ENCODE results near the gene SFMBT2. TPM values are rescaled to one million over a fixed set of nuclear protein-coding genes. Genes with fewer than 3 reads are reported as not detected.

The SFMBT2 gene
- total RNA-seq, 1 experiment from 2014 or later, result 0.02 TPM

DNA sequence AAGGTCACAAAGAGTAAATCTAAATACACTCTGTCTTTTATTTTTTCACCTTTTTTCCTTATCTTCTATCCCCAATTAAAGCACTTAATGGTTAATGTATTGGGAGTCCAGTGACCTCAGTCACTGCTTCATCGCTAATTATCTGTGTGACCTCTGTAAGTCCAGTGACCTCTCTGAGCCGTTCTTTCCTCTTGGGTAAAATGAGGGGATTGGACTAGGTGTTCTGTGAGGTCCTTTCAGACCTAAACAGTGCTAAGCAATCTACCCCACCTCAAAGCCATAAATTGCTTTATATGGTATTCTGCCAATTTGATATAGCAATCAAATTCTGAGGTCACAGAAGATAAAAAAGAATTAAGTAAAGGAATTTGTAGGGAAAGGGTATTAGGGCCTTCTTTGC, 3.9 kb upstream of the SFMBT2 start:
- ATAC-seq (no peak), DNase-seq (ENCODE audit: low read depth, low spot score) (no peak)
- ChIA-PET RAD21 (ENCODE audit: low non-redundant PET in 1 of 2, low total read pairs in 2 of 2, uncharacterized antibody in 2 of 2, unreplicated experiment in 2 of 2) (no interaction called here), CTCF (no interaction called here), POLR2A (no interaction called here)
- Histone ChIP-seq H3K27ac (ENCODE audit: low read depth, low read length) (no peak overlapping the region), H3K4me3 (replicated peaks in 1 of 2; ENCODE audit: low read depth in 1 of 2, low read length in 2 of 2) (no peak overlapping the region), H3K27me3 (ENCODE audit: insufficient read depth, low read length) (peaks cover 7% of the 10 kb centered on the region), H3K9ac (ENCODE audit: low read length) (no peak overlapping the region), H3K79me2 (ENCODE audit: insufficient read depth, low read length) (no peaks in the 10 kb centered on the region), H2AFZ (ENCODE audit: low read depth, low read length, poor library complexity, severe bottlenecking) (no peak overlapping the region), H3K36me3 (ENCODE audit: control insufficient read depth in 1 of 2, insufficient read depth in 2 of 2, low read length in 2 of 2) (no peaks in the 10 kb centered on the region), H3K9me2 (ENCODE audit: insufficient read depth) (no peaks in the 10 kb centered on the region), H3K4me1 (ENCODE audit: control insufficient read depth in 1 of 2, insufficient read depth in 2 of 2, low read length in 2 of 2) (no peaks in the 10 kb centered on the region), H3K4me2 (ENCODE audit: low read length) (no peak overlapping the region), H3K9me3 (ENCODE audit: control insufficient read depth in 1 of 2, insufficient read depth in 1 of 2, low read depth in 1 of 2, low read length in 2 of 2) (no peaks in the 10 kb centered on the region), H4K20me1 (ENCODE audit: insufficient read depth) (no peaks in the 10 kb centered on the region; the same call in 1 of the 2 replicates)
- no peak for TF ChIP-seq JUND (IDR thresholded peaks at IDR 0.05)
- TF ChIP-seq CEBPB (IDR thresholded peaks at IDR 0.05; ENCODE audit: low read depth), result no peak
- no peak for TF ChIP-seq ZFX (IDR thresholded peaks at IDR 0.05)
- TF ChIP-seq, protein P1, sequence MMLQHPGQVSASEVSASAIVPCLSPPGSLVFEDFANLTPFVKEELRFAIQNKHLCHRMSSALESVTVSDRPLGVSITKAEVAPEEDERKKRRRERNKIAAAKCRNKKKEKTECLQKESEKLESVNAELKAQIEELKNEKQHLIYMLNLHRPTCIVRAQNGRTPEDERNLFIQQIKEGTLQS (IDR thresholded peaks at IDR 0.05), result no peak
- TF ChIP-seq, protein P2, sequence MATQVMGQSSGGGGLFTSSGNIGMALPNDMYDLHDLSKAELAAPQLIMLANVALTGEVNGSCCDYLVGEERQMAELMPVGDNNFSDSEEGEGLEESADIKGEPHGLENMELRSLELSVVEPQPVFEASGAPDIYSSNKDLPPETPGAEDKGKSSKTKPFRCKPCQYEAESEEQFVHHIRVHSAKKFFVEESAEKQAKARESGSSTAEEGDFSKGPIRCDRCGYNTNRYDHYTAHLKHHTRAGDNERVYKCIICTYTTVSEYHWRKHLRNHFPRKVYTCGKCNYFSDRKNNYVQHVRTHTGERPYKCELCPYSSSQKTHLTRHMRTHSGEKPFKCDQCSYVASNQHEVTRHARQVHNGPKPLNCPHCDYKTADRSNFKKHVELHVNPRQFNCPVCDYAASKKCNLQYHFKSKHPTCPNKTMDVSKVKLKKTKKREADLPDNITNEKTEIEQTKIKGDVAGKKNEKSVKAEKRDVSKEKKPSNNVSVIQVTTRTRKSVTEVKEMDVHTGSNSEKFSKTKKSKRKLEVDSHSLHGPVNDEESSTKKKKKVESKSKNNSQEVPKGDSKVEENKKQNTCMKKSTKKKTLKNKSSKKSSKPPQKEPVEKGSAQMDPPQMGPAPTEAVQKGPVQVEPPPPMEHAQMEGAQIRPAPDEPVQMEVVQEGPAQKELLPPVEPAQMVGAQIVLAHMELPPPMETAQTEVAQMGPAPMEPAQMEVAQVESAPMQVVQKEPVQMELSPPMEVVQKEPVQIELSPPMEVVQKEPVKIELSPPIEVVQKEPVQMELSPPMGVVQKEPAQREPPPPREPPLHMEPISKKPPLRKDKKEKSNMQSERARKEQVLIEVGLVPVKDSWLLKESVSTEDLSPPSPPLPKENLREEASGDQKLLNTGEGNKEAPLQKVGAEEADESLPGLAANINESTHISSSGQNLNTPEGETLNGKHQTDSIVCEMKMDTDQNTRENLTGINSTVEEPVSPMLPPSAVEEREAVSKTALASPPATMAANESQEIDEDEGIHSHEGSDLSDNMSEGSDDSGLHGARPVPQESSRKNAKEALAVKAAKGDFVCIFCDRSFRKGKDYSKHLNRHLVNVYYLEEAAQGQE (IDR thresholded peaks at IDR 0.05; ENCODE audit: low read depth), result no peak
- no peak for TF ChIP-seq TCF7L2 (IDR thresholded peaks at IDR 0.05; ENCODE audit: borderline replicate concordance, extremely low read depth, insufficient read depth, insufficient read length)
- TF ChIP-seq POLR2A (IDR thresholded peaks at IDR 0.05; ENCODE audit: borderline replicate concordance, extremely low read depth, insufficient read depth, insufficient read length), result no peak
- TF ChIP-seq, protein P3, sequence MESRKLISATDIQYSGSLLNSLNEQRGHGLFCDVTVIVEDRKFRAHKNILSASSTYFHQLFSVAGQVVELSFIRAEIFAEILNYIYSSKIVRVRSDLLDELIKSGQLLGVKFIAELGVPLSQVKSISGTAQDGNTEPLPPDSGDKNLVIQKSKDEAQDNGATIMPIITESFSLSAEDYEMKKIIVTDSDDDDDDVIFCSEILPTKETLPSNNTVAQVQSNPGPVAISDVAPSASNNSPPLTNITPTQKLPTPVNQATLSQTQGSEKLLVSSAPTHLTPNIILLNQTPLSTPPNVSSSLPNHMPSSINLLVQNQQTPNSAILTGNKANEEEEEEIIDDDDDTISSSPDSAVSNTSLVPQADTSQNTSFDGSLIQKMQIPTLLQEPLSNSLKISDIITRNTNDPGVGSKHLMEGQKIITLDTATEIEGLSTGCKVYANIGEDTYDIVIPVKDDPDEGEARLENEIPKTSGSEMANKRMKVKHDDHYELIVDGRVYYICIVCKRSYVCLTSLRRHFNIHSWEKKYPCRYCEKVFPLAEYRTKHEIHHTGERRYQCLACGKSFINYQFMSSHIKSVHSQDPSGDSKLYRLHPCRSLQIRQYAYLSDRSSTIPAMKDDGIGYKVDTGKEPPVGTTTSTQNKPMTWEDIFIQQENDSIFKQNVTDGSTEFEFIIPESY (IDR thresholded peaks at IDR 0.05; ENCODE audit: extremely low read depth, insufficient replicate concordance, low read length), result no peak
- intact Hi-C loops (cut with micrococcal nuclease), result loop anchor here (2.0 to 10.0 kb wide), 4 partner anchors 292 to 1000 kb away; no protein-coding TSS in a partner anchor
- no TSS peak for BruUV-seq (replicated peaks)

Measured in HCT116 (cell line).